NCI-H2227 (cell line): ENCODE data around the gene WRAP73.
A peak's percentile ranks its signal among the peaks of the same experiment; 100 is the strongest.

Experiments
- DNase-seq: peaks from one replicate; lab custom pipeline; 2025; ENCODE audit not compliant: unreplicated experiment; lab: John Stamatoyannopoulos, UW

WRAP73 gene

DNA sequence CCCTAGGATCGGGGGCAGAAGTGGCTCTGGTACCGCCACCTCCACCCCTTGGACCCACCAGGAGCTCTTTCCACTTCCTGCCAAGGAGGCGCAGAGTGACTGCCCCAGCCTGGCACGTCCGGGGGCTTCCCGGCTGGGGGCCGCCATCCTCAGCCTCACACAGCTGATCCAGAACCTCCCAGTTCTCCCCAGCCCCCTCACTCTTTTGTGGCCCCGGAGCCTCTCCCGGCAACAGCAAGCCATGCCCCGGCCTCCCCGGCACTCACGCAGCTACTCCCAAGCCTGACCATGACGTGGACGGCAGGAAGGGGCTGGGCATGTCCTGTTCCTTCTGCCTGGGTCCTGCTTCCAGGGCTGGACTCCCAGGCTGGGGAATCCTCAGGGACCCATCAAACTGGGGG lies 19.5 kb upstream of the WRAP73 start:
- DNase-seq: no peak

DNA sequence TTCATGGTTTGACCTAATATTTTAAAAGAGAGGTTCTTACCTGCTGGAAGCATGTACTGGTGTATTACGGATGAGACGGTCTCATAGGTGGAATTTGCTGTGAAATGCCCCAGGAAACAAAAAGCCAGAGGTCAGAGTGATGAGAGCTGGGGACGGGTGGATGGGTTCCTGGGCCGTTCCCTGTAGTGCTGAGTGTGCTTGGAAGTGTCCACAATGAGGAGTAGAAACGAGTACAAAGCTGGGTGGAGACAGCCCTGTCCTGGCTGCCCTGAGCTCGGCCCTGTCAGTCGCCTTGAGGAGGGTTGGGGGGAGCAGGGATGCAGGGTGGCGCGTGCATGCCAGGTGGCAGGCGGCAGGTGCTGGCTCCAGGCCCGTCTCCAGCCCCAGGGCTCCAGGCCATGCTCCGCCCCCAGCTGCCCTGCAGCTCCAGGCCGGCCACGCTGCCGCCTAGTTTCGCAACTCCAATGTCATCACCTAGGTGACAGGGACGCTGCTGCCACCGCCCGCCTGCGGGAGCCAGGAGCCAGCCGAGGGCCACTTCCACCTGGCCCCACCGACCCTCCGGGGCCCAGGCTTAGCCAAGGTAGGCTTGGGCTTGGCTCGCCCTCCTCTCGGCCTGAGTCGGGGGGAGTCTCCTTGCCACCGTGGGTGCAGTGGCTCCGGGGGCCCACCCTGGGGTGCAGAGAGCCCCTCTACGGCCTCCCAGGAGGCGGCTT lies 18.8 kb upstream of the WRAP73 start:
- DNase-seq: peak; percentile 49

DNA sequence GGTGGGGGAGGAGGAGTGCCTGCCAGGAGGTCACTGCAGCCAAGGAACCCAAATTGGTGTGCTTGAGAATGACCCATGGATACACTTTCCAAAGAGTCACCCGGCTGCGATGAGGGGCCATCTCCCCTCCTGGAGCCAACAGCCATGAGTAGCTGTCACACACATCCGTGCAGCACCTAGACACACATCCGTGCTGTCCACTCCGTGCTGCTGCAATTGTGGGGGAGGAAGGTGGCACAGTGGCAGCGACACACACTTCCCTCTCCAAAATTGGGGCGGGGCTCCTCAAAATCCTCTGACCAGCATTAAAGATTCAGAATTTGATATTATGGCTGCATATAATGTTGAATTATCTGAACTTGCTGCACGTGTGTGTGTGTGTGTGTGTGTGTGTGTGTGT lies 18.2 kb upstream of the WRAP73 start:
- DNase-seq: no peak

DNA sequence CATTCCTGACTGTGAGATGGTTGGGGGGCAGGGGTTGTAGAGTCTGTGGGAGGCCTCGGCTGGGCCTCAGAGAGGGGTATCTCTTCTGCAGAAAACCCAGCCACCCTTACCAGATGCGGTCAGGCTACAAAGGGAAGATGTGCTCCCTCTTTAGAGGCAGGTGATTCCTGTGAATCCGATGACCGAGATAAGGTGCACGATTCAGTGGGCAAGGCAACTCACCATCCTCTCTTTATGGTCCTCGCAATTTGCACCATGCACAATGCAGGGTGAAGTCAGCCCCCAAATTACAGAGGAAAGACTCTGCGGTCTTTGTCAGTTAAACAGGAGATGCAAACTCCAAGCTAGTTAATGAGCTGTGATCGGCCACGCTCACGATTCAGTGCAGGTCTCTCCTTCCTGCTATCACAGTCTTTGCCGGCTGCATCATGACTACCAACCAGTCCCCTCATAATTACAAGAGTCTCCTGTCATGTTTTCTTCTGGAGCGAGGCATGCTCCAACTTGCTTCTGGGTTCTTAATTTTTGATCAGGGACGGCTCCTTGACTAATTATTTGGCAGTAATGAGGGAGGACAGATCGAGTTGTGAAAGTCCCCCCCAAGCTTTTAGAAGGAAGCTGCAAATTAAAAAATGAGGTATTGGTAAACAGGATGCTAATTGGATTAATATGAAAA lies 14.9 kb upstream of the WRAP73 start:
- DNase-seq: no peak

DNA sequence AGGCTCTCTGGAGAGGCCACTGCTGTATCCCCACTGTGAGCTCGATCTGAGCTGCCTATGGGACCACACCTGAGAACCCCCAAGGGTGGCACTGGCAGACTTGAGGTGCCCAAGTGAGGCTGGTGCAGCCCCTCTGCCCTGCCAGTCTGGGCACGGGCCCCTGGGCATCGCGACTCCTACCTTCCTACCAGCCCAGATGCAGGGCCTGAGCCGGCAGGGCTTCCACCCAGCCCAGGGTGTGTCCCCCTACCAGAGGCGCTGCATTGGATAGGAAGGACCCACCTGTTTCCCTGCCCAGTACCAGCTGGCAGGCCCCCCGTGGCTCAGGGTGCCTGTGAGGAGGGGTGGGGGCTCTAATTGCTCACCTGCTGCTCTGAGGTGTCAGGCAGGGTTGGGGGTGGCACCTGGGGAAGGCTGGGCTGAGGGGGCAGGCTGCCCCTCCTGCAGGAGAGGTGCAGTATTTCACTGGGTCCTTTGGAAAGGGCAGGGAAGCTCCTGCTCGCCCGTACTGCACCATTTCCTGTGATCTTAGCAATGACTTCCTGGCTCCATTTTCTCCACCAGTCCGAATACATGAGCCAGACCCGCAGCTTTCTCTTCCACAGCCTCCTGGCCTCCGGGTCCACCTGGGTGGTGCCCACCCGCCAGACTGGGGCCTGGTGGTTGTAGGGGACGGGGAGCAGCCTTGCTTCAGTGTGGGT lies 14.2 kb upstream of the WRAP73 start:
- DNase-seq: no peak

DNA sequence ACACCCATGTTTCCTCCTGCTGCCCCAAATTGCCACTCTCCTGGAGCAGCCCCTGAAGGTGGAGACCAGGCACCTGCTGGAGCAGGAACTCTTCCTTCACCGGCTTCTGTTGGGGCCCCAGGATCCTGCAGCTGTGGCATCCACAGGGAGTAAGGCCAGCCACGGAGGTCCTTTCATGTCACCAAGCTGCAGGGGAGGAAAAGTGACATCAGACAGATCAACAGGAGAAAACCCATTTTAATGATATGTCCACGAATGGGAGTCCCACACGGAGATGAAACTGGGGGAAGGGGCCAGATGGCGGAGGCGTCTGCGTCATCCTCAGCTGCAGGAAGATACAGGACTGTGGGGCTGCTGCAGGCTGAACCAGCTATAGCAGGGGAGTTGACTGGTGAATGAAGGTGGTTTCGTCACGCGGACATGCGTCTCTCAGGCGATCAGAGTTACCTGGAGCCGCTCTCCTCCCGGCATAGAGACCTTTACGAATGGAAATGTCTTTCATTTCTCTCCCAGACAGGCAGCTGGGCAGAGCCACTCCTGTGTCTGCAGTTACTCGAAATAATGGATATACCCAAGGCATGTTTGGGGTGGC lies 12.3 kb upstream of the WRAP73 start:
- no peak for DNase-seq

DNA sequence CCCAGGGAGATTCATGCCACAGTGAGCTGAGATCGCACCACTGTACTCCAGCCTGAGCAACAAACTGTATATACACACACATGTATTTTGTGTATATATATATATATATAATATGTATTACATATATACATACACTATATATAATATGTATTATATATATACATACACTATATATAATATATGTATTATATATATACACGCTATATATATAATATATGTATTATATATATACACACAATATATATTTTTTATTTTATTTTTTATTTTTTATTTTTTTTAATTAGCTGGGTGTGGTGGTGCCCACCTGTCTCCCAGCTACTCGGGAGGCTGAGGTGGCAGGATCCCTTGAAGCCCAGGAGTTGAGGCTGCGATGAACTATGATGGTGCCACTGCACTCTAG lies 11.7 kb upstream of the WRAP73 start:
- DNase-seq: no peak

DNA sequence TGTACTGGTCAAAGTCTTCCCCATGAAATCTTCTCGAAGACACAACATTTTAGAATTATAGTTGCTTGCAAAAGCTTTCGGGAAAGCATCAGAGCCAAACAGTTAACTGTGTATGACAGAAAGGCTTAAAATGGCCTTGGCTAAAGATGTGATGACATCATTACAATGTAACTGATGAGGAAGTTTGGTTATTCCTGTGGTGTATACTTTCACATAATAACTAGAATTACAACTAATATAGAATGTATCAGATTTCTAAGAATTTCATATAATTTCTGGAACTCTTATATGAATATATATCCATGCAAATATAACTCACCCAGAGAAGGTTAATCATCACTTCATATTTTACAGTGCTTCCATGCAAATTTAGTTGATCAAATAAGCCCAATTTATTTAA lies 10.8 kb upstream of the WRAP73 start:
- no peak for DNase-seq

DNA sequence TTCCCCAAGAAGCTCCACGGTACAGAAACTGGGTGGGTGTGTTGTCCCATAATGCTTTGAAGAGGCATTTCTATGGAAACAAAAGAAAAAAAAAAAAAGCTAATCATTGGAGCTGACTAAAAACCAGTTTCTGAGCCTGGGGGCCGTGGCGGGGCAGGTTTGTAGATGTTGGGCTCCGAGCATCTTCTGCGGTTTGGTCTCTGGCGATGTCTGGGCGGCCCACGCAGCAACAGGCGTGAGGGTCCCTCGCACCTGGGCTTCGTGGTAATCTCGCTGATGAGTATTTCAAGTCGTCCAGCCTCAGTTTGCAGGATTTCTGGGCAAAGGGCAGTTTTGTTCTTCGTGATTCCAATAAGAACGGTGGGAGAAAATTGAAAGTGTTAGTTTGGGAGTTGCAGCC lies 9.2 kb upstream of the WRAP73 start:
- DNase-seq: no peak

DNA sequence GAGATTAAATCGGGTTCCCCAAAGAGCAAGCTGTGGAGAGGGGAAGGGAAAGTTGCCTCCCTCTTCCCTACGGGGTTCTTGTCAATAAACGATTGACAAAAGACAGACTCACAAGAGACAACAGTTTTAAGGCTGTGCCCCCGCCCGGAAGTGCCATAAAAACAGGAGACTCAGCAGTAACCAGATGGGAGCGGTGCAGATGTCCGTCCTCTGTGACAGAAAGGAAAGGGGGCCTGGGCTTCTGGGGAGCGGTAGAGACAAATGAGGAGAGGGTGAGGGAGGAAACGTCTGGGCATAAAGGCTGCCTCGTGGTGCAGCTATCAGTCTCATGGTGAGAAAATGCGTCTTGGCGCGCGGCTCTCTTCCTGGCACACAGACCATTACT lies 8.3 kb upstream of the WRAP73 start:
- no peak for DNase-seq

DNA sequence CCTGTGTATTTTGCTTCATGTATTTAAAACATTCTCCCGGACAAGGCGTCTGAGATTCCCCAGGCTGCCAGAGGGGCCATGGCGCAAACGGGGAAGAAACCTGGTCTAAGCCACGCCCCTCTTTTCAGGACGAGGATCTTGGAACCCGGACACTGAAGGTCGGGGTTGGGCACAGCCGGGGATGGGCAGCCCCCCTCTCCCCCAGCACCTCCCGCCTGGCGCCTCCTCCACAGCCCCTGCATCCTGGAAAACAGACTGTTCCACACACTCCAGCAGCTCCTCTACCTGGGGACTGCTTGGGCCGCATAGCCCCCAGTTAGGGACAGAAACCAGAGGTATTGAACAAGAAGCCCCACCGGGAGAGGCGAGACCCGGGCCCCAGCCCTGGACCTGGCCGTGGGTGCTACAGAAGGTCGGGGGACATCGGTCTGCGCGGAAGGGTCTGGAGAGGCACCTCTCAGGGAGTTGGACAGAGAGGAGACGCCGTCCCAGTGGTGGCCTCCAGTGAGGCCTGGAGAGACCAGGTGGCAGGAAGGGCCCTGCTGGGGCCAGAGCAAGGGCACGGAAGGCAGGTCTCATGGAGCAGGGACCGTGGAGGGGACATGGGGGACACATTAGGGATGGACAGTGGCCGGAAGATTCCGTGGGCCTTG lies 7.8 kb upstream of the WRAP73 start:
- no peak for DNase-seq

DNA sequence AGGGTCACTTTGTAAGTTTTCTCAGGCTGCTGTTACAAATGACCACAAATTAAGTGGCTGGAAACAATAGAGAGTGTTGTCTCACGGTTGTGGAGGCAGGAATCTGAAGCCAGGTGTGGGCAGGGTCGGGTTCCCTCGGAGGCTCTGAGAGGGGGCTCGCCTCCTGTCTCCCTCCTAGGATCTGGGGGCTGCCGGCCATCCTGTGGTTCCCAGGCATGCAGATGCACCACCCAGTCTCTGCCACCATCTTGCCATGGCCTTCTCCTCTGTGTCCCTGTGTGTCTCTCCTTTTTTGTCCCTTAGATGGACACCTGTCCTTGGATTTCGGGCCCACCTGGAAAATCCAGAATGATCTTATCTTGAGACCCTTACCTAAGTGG lies 7.2 kb upstream of the WRAP73 start:
- no peak for DNase-seq

DNA sequence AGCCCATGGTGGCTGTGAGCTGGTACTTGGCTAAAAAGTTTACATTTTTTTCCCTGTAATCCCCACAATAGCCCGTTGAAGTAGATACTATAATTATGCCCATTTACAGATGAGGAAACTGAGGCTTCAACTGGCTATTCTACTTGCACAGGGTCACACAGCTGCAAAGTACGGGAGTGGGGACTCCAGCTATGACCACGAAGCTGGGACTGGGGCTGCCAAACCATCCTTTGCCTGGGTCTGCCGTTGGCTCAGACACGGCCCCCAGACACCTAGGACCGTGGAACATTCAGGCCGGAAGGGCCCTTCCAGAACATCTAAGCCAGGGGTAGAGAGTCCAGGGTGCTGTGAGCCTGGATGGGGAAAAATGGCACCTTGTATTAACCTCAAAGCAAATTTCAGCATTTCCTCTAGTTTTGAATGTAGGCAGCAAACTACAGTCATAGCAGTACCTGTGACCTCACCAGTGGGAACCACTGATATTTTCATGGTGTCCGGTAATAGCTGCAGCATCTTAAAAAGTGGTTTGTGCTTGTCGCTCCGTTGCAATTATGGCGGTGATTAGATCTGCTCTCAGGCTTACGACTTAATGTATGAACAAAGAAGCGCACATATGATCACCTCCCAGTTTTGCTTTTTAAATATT lies 6.7 kb upstream of the WRAP73 start:
- no peak for DNase-seq

DNA sequence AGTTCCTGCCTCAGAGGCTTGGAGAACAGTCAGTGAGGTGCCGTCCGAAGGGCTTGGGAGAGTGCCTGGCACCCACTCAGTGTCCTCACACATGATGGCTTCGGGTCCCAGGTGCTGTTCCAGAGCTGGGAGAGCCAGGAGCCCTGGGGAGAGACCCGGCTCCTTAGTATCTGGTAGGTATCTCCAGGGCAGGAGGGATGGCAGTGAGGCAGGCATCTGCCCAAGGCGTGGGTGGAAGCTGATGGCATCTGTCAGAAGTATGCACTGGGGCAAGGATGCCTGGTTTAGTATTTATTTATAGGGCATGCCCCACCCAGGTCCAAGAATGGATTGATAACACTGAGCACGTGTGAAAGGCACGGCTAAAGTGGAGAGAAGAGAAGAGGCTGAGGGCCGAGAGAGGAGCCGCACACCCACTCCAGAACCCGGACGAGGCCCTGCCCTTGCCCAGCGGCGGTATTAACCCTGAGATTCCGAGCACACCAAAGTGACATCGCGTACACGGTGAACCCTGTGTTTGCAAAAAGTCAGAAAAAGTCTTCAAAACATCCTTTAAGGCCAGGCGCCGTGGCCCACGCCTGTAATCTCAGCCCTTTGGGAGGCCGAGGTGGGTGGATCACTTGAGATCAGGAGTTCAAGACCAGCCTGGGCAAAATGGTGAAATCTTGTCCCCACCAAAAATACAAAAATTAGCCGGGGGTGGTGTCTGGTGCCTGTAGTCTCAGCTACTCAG lies 4.8 kb upstream of the WRAP73 start:
- no peak for DNase-seq

DNA sequence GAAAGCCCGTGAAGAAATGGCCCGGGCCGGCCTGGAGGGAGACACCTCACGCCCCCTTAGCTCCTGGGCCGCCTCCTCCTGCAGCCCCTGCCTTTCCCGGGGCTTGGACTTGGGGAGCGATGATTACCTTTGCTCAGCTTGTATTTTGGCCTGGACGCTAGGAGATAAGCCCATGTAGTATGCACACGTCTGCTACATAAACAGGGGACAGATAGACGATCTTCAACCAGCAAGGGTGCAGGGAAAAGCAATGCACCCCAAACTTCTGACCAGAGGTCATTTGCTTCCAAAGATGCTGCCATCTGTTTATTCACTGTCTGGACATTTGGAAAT lies 3.3 kb upstream of the WRAP73 start:
- DNase-seq: no peak

DNA sequence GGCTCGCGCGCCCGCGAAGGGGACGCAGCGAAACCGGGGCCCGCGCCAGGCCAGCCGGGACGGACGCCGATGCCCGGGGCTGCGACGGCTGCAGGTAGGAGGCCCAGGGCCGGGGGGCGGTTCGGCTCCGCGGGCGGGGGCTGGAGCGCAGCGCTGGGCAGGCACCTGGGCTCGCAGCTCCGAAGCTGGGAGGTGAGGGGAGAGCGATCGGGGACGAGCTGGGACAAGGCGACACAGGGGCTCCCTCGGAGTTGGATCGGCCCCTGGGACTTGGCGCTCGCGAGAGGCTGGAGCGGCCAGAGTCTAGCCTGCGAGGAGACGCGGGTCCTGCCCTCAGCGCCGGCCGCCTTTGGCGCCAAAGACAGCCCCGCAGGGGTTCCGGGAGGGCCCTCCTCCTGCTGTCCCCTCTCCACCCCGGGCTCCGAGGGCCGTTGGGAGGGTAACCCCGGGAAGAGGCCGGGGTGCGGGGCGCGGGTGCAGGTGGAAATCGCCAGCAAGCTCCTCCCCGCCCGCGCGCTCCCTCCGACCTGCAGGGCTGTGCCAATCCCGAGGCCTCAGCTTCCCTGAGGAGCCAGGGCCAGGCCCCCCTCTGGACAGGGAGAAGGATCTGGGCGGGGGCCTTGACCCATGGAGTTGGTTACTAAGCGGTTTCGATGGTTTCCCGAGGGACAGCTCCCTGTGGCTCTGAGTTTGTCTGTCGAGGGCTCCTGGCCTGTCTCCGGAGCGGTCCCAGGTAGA lies 2.8 kb upstream of the WRAP73 start:
- DNase-seq: peak; percentile 50

DNA sequence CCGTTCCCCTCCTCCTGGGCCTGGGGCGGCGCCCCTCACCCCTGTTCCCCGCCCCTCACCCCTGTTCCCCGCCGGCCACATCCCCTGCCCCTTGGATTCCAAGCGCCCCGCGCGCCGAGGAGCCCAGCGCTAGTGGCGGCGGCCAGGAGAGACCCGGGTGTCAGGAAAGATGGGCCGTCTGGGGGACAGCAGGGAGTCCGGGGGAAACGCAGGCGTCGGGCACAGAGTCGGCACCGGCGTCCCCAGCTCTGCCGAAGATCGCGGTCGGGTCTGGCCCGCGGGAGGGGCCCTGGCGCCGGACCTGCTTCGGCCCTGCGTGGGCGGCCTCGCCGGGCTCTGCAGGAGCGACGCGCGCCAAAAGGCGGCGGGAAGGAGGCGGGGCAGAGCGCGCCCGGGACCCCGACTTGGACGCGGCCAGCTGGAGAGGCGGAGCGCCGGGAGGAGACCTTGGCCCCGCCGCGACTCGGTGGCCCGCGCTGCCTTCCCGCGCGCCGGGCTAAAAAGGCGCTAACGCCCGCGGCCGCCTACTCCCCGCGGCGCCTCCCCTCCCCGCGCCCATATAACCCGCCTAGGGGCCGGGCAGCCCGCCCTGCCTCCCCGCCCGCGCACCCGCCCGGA lies 2.1 kb upstream of the WRAP73 start, which contains the start of gene TP73:
TP73 (plus strand) TSS at position 587 of the 618 bp plus-strand sequence. CDS start 29,850 bp downstream, outside the sequence.
- DNase-seq: peak; percentile 50

DNA sequence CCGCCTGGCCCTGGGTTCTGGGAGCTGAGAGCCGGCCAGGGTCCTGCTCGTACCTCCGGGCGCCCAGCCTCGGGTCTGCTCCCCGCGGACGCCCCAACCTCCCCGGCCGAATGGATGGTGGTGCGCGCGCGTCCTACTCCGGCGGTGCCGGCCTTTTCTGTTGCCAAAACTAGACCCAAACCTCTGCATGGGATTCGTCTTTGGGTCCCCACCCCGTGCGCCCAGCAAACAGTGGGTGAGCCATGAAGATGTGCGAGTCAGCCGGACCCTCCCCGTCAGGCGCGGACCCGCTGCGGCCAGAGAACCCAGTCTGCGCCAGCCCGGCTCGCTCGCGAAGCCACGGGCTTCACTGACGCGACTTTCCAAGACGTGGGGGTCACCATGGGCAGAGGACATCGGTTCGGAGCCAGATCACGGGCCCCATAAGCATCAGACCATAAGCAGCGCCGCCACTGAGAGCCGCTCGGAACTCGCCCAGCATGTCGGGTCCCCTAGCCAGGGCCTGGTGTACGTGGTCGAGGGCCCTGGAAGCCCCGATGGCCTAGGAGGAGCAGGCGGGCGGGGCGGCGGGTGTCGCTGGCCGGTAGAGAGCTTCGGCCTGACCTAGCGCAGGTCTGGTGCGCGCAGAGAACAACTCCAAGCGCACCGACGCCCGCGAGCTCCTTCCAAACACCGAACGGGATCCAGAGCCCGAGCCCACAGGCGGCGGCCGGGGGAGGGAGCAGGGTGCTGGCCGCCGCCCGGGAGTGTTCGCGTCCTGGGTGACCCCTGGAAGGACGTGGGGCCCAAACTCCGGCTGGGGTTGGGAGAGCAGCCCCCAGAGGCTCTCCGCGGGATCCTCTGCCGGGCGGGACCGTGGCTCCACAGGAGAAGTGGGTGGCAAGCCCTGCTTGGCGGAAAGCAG lies 1.4 kb upstream of the WRAP73 start:
- peak; percentile 24 for DNase-seq
